ENCODE results near the gene KLF9.

DNA sequence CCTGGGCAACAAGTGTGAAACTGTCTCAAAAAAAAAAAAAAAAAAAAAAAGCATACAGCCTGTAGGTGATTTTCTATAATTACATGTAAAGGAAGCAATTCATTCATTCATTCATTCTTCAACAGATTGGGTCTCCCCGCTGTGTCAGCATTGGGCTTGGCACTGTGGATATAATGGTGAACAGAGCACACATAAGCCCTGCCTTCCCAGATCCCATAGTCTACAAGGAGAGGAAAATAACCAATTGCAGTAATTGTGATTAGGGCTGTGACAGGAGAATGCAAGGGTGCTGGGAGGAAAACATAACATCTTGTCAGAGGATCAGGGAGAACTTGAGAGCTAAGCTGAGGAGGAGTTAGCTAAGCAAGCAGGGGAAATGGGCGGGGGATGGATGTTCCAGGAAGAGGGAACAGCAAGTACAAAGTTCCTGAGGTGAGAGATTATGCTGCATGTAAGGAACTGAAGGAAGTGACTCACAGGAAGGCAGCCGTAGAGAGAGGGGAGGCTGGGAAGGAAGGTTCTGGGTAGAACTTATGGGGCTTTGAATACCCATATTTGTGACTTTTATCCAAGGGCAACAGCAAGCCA is 24.0 kb upstream of the KLF9 start:
- no peak for TF ChIP-seq POLR2A (IDR thresholded peaks at IDR 0.05; ENCODE audit: low read depth, low read length)
- no peak for TF ChIP-seq TAF1 (IDR thresholded peaks at IDR 0.05; ENCODE audit: borderline replicate concordance, low read depth, low read length)
- no peak for TF ChIP-seq POLR2AphosphoS5 (IDR thresholded peaks at IDR 0.05; ENCODE audit: low read depth, low read length)

All from GM12892 (cell line).